C4-2B (cell line): ENCODE measurements around the gene IDUA.
"Not testable (repeated sequence)": the region's sequence is repeated elsewhere in the genome, so short reads cannot be mapped to it uniquely, and the experiment has no call there.

ENCODE experiments used
- H3K27ac ChIP-seq: fragments of 450-650 bp; 2 replicates; pipeline ENCODE4 v1.5.1; 2017
- CTCF ChIP-seq: fragments of 450-650 bp; conservative IDR thresholded peaks from 2 replicates; pipeline ENCODE4 v1.5.1; 2017; ENCODE audit warnings: mild to moderate bottlenecking
- ZFX ChIP-seq: fragments of 450-650 bp; IDR thresholded peaks from 2 replicates; pipeline ENCODE4 v1.6.1; 2017

IDUA gene

DNA sequence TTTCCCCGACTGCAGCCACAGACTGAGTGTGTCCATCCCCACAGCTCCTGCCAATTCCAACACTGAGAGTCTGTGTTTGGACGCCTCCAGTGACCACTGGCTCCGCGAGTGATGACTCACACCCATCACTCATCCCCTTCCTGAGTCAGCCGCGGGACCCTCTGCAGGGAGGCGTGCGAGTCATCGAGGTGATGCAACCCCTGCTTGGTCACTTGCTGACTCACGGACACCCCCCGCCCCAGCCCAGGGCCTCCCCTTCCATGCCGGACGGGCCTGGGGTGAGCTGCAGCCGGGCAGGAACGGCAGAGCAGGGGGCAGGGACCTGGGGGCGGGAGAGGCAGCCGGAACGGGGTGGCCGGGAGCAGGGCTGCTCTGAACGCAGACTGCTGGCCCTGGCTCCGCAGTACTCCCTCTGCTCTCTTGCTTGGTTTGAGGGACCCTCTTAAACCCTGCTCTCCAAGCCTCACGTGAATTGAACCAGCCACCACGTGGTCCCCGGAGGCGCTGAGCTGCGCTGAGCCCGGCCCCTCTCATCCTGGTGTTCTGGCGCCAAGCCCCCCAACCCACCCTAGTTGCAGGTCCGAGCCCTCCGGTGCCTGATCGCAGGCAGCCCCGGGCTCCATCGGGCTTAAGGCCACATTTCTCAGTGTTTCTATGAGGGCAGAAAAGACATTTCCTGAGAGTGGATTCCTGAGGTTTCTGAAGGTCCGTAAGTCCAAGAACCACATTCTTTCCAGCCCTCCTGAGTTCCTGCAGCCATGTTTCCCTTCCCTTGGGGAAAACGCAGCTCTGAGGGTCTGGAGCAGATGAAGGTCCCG lies 57.0 kb downstream of the IDUA start:
- TF ChIP-seq ZFX = no peak
- no peak for TF ChIP-seq CTCF
- H3K27ac ChIP-seq = no peak overlapping the region

DNA sequence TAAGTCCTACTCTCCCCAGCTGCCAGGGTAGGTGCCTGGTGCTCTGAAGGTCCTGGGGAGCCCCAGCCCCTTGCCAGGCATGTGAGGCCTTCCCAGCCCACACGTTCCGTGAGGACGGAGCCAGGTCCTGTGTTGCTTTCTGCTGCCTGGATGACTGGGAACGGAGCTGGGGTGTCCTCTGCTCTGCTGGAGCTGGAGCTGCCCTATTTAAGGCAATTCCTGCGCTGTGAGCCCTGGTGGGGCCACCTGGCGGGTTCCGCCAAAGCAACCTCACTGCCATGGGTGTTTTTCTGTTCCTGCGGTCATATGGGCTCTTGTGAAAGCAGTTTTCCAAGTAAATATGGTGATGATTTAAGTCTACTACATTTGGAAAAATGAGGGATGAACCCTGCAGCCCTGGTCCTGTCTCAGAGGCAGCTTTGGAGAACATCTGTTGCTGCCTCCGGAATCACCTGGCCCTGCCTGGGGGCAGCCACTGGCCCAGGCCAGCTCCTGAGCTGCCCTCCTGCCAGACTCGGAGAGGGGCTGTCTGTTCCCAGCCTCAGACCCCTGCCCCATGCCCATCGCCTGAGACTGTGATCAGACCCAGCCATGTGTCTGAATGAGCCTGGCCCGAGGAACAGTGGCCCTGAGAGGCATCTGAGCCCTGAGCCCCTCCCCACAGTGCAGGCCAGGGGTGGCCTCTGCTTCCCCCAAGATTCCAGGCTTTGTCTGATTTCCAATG lies 57.8 kb downstream of the IDUA start:
- TF ChIP-seq CTCF (no peak), ZFX (no peak)
- no peak overlapping the region for H3K27ac ChIP-seq

- H3K27ac ChIP-seq = no peak overlapping the region
- TF ChIP-seq CTCF (no peak), ZFX (no peak)
Observed at GRCh38 chr4:1045193-1045594, 58.4 kb downstream of the IDUA start.

- H3K27ac ChIP-seq = no peak overlapping the region
- TF ChIP-seq CTCF = no peak
- no peak for TF ChIP-seq ZFX
Observed at GRCh38 chr4:1045595-1046201, 58.9 kb downstream of the IDUA start.

GRCh38 chr4:1046581-1047011 lies 59.8 kb downstream of the IDUA start:
- not testable (repeated sequence) for H3K27ac ChIP-seq

DNA sequence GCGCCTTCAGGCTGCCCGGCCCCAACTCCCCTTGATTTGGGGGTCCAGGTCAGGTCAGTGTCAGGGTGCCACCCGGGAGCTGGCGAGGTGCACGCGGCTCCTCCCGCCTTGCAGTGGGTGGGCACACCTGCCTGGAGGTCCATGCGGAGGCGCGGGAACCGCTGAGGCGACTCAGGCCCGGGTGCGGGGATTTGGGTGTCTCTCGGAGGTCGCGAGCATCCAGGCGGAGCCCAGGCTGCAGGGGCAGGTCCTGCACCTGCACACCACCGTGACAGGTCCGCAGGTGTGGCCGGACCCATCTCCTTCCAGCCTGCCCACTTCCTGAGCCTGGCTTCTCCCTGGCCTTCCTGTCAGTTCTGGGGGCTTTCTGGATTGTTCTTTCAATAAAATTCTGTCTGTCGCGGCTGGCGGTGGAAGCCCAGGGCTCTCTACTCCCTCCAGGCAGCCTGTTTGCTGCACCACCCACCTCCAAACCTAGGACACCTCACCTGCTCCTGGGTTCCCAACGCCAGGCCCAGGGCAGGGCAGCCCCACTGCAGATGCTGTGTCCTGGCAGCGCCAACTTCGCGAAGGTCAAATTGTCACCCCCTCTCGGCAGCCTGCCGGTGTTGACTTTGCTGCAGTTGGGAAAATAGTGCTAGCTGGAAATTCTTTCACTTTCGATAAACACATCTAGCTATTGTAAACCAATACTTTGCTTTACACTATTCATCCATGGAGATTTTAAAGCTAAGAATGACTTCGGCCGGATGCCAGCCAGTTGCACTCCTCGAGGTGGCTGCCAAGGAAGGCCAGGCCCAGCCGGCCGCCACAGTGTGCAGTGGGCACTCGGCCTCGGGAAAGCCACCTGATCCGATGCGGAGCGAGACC lies 60.5 kb downstream of the IDUA start:
- no peak overlapping the region for H3K27ac ChIP-seq
- TF ChIP-seq ZFX (no peak), CTCF (no peak)

GRCh38 chr4:1047976-1048772 lies 61.3 kb downstream of the IDUA start:
- TF ChIP-seq CTCF (no peak), ZFX (no peak)
- H3K27ac ChIP-seq = no peak overlapping the region
